Measurements from ENCODE around the gene NOB1. TPM values are rescaled to one million over a fixed set of nuclear protein-coding genes. Genes with fewer than 3 reads are reported as not detected.

The NOB1 gene
- total and polyA plus RNA-seq, 2 experiments from 2014 or later = 41.4 to 56.6 TPM

- no peak for TF ChIP-seq REST (IDR thresholded peaks at IDR 0.05; ENCODE audit: unreplicated experiment)
- no peak for TF ChIP-seq EZH2phosphoT487 (IDR thresholded peaks at IDR 0.05; ENCODE audit: unreplicated experiment)
- TF ChIP-seq, protein P1, sequence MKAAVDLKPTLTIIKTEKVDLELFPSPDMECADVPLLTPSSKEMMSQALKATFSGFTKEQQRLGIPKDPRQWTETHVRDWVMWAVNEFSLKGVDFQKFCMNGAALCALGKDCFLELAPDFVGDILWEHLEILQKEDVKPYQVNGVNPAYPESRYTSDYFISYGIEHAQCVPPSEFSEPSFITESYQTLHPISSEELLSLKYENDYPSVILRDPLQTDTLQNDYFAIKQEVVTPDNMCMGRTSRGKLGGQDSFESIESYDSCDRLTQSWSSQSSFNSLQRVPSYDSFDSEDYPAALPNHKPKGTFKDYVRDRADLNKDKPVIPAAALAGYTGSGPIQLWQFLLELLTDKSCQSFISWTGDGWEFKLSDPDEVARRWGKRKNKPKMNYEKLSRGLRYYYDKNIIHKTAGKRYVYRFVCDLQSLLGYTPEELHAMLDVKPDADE (IDR thresholded peaks at IDR 0.05) = no peak
- TF ChIP-seq CREB1 (CRISPR knock-in tag; IDR thresholded peaks at IDR 0.05; ENCODE audit: low read depth) = no peak
- no peak for TF ChIP-seq ZNF114 (CRISPR knock-in tag; IDR thresholded peaks at IDR 0.05)
Measured at GRCh38 chr16:69706256-69706974, 48.3 kb downstream of the NOB1 start (continued).

DNA sequence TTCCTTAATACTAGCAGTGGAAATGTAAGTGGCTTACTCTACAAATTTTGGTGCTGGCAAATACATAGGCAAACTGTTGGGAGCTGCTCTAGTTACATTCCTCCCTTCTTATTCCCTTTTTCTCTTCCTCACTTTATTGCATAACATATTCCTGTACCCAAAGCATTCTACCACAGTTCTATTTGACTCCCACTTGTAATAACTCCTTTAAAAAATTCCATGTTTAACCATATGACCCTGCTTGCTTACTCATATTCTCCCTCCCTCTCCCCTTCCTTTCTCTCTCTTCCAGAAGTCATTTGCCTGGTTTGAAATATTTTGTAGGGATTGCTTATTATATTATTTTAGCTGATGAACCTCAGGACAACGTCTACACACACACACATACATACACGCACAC, 51.1 kb downstream of the NOB1 start:
- Histone ChIP-seq H3K36me3 (ENCODE audit: insufficient read depth) (no peaks in the 10 kb centered on the region), H3K9me2 (ENCODE audit: insufficient read depth) (no peaks in the 10 kb centered on the region), H4K20me1 (replicated peaks; ENCODE audit: insufficient read depth) (no peaks in the 10 kb centered on the region), H3K27me3 (ENCODE audit: insufficient read depth) (no peaks in the 10 kb centered on the region), H3K79me2 (replicated peaks; ENCODE audit: insufficient read depth) (no peaks in the 10 kb centered on the region), H3K27ac (ENCODE audit: low read depth) (no peak overlapping the region), H2AFZ (no peak overlapping the region), H3K4me1 (ENCODE audit: insufficient read depth) (peaks cover 8% of the 10 kb centered on the region; the same call in 1 of the 2 replicates), H3K4me3 (no peak overlapping the region), H3K4me2 (no peak overlapping the region), H3F3A (replicated peaks; ENCODE audit: low read depth) (no peaks in the 10 kb centered on the region)
- Mint-ChIP-seq H3K27me3 (ENCODE audit: insufficient read depth, low read depth, poor library complexity) (peaks cover 3% of the 10 kb centered on the region), H3K27ac (no peak overlapping the region), H3K9me3 (no peaks in the 10 kb centered on the region), H3K4me3 (no peak overlapping the region), H3K36me3 (ENCODE audit: low read depth) (no peaks in the 10 kb centered on the region), H3K4me1 (peaks cover 5% of the 10 kb centered on the region; the same call in 2 of the 3 replicates)
- DNase-seq (ENCODE audit: low spot score) = no peak
- no peak for ATAC-seq
- TF ChIP-seq STAT1 (IDR thresholded peaks at IDR 0.05; ENCODE audit: unreplicated experiment) (no peak), ZNF331 (CRISPR knock-in tag; IDR thresholded peaks at IDR 0.05; ENCODE audit: low read depth) (no peak), CREB1 (CRISPR knock-in tag; IDR thresholded peaks at IDR 0.05; ENCODE audit: low read depth) (no peak), ZNF114 (CRISPR knock-in tag; IDR thresholded peaks at IDR 0.05) (no peak), ZNF462 (CRISPR knock-in tag; IDR thresholded peaks at IDR 0.05) (no peak), JUNB (IDR thresholded peaks at IDR 0.05; ENCODE audit: unreplicated experiment) (no peak), POLR2AphosphoS5 (IDR thresholded peaks at IDR 0.05; ENCODE audit: low read depth) (no peak), CTCF (conservative IDR thresholded peaks at IDR 0.05; ENCODE audit: low read depth in 2 of 2) (no peak)
